GM19240 (cell line): ENCODE data around the gene VENTX.
A peak's percentile ranks its signal among the peaks of the same experiment; 100 is the strongest.

Source experiments
- DNase-seq: peaks from one replicate; pipeline ENCODE4 v3.0.0; 2011; ENCODE audit warnings: low spot score; ENCODE audit not compliant: insufficient read length

Gene VENTX

DNA sequence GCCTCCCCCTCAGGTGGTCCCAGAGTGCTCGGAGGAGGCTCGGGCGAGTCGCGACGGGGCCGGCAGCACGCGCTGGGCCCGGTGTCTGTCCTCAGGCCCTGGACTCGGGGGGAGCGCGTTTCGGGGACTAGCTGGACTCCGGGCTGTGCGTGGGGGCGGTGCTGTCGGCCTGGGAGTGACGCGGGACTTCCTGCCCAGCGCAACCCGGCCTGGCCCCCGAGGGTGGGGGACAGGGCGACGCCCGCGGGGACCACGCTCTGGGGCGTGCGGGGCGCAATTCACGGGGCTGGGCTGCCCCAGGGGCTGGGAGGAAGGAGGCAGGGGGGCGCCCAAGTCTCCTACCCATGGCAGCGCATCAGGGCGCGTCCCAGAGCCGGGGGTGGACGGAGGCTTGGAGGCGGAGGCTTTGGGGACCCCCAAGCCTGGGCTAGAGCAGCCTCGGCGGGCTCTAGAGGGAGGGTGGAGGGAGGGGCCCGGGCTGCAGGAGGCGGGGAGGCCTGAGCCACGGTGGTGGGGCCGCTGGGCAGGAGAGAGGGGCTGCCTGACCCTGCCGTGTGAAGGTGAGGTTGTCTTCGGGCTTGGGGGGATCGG, 2.3 kb upstream of the VENTX start:
- no peak for DNase-seq

DNA sequence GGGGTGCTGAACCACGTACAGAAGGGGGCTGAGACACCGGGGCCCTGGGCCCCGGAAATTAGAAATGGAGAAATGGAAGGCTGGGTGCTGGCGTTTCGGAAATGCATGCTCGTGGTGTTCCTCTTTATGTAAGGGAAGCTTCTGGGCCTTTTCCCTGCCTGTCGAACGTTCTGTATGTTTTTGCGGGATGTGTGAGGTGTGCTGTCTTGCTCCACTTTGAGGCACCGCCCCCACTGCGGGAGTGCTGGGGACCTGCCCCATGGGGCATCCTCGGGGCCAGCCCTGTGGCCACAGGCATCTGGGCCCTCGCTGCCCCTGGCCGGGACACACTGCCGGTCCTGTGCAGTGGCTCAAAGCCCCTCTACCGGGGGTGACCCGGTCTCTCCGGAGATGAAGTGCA, 1.7 kb upstream of the VENTX start:
- no peak for DNase-seq

DNA sequence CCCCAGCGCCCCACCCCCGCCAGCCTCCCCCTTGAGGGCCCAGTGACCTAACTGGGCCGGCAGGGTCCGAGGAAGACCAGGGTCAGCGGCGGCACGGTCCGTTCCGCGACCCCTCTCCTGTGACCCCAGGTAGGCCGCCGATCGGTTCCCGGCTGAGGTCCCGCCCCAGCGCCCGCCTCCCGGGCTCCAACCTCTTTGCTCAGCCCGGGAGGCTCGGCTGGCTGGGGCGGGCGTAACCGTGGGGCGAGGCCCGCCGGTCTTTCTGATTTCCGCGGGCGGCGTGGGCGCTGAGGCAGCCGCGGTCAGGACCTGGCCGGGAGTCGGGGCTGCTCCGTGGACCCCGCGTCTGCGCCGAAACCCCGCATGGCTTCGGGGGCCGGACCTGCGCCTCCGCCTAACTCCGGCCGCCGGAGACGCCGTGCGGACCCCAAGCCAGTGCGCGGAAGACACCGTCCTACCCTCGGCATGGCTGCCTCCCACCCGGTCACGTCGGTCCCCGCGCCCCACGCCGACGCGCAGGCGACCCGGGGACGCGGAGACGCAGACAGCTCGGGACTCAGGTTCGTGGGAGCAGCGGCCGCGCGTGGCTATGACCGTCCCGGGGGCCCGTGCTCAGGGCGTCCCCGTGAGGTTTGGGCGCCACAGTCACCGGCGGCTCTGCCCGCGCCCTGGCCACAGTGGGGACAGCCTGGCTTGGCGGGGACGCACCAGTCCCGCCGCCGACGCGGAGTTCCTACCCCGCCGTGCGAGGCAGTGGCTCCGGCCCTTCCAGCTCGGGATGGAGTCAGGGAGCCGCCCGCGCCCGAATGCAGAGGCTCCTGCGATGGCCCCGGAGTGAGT, 1.0 kb upstream of the VENTX start:
- DNase-seq = no peak

DNA sequence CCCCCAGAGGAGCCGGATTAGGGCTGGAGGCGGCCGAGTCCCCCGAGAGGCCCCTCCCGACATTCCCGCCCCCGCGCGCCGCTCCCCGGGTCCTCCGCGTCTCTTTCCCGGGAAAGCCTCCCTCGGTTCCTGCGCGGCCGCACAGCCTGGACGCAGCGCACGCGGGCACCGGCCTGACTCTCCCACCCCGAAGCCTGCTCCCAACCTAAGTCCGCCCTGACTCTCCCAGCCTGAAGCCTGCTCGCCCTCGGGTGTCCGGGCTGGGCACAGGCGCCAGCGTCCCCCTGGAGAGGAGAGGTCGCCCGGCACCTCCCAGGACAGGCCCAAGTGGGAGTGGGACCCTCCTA, 441 bp upstream of the VENTX start:
- DNase-seq = no peak

DNA sequence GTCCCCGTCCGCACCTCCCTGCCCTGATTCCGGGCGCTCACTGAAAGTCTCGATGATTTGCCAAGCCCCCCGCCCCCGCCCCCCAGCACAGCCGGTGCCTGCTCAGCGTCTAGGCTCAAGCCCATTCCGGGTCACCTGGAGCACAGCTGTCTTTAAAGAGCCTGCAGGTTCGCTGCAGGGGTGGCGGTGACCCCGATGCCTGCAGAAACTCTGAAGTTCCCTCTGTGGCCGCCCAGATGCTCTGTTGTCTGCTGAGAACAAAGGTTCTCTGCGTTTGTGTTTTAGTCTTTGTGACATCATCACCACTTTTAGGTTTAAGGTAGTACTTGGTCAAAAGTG, 780 bp downstream of the VENTX start:
- no peak for DNase-seq

DNA sequence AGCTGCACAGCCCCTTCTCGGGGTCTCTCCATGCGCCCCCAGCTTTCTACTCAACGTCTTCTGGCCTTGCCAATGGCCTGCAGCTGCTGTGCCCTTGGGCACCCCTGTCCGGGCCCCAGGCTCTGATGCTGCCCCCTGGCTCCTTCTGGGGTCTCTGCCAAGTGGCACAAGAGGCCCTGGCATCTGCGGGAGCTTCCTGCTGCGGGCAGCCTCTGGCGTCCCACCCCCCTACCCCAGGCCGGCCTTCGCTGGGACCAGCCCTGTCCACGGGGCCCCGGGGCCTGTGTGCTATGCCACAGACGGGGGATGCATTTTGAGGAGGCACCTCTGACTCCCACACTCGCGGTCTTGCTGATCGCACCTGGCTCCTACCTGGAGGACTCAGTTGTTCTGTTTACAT, 2.3 kb downstream of the VENTX start:
- DNase-seq = no peak

DNA sequence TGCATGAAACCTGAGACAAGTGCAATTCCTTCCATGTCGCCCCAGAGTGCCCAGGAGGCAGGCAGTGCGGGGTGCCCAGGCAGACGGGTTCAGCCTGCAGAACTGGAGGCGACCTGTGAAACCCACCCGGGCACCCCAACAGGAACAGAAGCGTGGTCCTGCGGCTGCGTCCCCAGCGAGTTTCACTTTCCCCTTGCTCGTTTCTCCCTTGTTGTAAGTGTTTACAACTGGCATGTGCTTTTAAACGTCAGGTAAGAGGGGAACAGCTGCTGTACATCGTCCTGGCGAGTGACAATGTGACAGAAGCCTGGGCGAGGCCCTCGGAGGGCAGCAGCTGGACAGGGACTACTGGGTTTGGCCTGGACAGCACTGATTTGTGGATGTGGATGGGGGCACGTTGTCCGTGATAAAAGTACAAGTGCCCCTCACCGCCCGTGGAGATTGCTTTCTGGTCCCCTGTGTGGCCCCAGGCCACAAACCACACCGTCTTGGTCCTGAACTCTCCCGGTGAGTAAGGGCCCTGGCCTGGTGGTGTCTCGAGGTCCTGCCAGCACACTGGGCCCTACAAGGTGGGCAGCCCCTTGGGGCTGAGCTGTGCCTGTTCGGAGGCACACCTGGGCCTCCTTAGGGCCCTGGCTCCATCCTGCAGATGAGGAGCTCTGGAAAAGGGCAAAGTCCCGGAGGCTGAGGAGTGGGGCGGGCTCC, 4.0 kb downstream of the VENTX start:
- DNase-seq = peak; percentile 43

DNA sequence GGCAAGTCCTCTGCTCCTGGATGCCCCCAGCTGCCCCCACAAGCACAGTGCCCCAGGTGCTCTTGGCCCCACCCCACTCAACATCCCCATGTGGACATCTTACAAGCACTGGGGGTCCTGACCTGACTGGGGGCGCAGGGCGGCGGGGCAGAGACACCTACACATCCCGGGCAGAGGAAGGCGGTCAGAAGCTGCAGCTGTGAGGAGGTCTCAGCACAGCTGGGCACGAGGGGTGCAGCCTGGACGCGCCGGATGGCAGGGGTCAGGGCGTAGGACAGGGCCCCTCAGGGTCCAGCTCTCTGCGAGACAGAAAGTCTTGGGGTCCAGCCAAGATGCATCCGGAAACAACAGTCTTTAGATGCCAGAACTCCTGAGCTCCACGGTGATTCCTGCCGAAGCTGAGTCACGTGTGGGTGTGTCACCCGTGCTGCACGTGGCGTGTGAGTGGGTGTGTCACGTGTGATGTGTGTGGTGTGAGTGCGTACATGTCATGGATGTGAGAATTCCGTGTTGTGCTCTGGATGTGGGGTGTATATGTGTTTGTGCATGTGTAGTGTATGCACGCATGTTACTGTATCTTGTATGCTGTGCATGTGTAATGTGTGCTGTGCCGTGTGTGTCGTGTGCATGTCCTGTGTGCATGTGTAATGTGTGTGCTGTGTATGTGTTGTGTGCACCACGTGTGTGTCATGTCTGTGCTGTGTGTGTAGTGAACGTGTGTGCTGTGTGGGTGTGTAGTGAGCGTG, 5.1 kb downstream of the VENTX start:
- no peak for DNase-seq

DNA sequence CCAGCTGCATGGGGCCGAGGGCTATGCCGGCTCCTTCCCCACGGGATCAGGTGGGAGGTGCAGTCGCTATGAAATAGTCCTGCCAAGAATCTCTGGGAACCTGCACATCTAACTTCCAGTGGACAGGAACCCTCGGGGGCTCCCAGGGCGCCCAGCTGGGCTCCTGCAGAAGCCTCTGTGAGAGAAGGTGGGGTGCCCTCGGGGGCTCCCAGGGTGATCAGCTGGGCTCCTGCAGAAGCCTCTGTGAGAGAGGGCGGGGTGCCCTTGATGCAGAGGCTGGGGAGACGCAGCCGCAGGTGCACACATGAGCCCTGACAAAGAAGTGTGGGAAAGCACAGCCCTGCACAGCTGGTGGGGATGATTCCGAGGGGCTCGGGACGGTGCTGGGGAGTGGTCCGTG, 5.9 kb downstream of the VENTX start:
- DNase-seq = no peak

DNA sequence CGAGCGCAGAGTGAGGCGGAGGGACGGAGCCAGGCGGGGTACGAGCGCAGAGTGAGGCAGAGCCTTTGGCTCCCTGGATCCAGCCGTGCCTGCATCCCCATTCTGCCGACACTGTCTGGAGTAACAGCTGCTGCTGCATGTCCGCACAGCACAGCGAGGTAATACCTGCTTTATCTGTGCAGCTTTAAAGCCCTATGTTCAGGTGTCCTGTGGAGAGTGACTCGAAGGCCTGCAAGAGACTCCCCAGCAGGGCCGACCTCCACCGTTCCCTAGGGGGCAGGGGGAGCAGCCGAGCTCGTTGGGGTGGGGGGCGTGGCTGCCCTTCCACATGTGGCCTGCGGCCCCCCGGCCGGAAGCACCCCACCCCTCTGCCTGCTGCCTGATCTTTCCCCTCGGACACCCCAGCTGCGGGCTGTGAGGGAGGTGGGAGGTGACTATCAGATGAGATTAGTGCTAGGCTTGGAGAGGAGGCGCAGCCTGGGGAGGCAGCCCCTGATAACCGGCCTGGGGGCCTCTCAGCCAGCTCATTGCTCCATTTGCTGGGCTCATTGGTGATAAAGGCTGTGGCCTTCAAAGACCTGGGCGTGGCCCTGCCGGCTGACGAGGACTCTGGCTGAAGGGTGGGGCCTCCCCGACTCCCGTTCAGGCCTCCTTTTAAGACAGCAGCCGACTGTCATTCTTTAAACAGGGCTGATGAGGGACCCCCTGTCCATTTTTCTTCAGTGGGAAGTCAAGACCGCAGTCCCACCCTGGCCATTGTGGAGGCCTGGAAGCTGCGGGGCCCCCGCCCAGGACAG, 8.0 kb downstream of the VENTX start:
- no peak for DNase-seq

DNA sequence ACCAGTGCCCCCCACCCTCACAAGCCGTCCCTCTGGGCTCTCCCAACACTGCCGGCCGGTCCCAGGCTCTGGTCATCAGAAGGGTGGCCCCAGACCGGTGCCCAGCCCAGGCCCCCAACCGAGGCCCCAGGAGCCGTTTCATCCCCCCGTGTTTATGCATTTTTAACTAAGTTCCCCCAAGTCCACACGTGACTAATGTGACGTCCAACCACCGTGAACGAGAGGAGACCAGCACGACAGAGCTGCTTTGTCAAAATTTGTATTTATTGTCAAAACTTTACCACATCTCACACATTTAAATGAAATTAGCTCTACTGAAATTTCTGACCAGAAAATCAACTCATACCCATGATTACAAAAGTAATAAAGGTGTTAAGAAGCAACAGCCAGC, 8.6 kb downstream of the VENTX start:
- DNase-seq = no peak

DNA sequence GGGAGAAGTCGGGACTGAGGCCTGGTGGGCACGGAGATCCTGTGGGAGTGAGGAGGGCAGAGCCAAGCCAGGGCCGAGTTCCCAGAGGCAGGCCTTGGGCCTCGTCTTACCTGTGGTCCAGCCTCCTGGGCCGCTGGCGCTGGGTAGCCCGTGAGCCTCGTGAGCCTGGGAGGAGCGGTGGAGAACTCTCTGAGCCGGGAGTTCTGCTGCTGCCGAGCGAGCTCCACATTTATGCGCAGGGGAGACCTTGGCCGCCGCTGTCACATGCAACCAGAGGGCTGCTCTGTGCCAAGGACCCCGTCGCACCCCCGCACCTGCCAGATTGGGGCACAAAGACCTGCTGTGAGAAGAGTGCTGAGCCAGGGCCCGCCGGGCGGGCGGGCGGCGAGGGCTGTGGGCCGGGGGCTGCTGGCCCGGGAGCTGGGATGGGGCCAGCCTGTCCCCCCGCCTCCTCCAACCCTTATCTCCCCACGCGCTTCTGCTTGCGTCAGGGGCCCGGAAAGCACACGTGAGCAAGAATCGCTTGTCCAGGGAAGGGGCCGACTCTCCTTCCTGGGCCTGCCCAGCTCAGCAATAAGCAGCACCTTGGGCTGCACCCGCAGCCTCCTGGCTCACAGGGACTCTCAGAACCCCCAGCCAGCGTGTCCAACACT, 10.2 kb downstream of the VENTX start:
- DNase-seq = no peak

DNA sequence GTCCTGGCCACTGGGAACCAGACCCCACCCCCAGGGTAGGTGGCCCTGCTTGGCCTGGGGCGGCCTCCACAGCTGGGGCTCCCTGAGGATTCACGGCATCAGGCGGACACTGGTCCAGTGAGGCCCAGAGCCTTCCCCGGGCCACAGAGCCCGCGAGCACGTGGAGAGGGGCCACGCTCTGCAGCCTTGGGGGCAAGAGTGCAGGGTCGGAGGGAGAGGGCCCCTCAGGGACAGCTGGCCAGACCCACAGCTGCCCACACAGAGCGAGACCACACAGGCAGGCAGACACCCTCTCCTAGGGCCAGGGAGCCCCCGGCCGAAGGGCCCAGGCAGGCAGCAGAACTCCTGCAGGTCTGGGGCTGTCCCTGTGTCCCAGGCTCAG, 10.7 kb downstream of the VENTX start:
- DNase-seq = no peak

DNA sequence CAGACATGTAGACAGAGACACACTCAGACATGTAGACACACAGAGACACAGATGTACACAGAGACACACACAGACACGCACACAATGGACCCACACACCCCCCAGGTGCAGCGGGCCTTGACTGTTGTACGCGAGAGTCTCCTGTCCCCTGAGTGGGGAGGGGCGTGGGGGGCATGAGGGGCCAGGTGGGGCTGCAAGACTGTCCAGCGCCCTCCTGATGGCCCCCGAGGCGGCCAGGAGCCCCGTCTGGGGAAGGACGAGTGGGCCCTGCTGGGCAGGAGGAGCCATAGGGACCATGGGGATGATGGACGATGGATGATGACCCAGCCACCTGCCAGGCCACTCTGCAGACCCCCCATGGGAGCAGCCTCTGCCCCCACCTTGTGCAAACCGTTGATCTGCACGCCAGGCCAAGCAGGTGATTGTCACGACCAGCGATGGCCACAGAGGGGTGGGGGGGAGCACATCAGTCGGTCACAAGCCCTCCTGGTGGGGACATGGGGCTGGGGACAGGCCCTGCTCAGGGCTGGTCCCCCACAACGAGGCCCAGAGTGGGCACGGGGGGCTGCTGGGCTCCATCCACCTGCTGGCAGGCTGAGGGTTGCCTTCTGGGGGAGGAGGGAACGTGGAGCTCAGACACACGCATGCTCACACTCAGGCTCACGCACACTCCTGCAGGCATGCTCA, 11.6 kb downstream of the VENTX start:
- no peak for DNase-seq

DNA sequence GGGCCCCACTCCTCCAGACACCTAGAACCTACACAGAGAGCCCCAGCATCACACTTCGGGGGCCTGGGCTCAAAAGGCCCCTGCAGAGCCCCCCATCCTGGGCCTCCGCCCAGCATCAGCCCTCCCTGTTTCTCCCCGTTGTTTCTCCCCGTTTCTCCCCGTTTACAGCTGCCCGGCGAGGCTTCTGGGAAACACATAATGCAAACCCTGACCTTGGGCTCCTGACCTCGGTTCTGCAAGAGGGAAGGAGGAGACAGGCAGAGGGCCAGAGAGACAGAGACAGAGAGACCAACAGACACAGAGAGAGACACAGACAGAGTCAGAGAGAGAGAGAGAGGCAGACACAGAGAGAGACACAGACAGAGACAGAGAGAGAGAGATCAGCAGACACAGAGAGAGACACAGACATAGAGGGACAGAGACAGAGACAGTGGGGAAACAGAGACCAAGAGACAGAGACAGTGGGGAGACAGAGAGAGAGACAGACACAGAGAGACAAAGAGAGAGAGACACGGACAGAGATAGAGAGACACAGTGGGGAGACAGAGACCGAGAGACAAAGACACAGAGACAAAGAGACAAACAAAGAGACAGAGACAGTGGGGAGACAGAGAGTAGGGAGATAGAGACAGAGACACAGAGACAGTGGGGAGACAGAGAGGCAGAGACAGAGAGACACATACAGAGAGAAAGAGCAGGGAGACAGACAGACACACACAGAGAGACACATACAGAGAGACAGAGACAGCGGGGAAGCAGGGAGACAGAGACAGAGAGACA, 12.5 kb downstream of the VENTX start:
- DNase-seq = no peak

DNA sequence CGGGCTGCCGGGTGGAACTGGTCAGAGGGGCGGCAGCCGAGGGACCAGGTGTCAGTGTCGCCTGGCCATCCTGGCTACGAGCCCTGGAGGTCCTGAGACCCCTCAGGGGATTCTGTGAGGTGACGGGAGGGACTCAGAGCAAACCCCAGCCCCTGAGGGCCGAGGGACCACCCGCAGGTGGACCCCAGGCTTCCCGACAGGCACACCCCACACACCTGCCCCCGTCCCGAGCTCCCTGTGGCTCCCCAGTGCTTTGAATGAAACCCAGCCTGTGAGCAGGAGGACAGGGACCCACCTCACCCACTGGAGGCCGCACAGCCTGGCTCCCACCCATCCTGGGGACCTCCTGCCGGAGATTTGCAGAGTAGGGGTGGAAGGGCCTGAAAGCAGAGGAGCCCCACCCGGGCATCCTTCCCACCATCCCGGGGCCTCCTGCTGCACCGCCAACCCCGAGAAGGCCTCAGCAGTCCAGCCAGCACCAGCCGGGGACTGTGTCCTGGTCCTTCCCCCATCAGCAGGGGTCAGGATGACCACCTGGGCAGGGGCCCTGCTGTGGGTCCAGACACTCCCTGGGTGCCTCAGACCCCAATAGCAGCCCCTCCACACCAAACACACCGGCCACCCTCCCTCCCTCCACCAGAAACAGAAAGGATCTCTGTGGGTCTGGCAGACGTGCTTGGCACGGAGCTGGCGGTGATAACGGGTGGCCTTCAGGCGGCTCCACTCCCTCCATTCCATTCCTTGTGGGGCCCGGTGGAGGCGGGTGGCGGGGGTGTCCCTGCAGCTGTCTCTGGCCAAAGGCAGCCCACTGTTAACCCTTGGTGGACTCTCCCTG, 13.9 kb downstream of the VENTX start:
- DNase-seq = no peak

DNA sequence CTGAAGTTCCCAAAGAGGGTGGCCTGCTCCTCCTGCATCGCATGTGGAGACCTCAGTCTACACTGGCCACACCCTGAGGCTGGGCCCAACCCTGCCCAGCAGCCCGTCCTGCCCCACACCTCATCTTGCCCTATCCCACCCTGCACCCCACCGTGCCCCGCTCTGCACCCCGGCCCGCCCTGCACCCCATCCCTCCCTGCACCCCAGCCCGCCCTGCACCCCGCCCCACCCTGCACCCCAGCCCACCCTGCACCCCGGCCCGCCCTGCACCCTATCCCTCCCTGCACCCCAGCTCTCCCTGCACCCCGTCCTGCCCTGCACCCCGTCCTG, 14.5 kb downstream of the VENTX start:
- DNase-seq = no peak

DNA sequence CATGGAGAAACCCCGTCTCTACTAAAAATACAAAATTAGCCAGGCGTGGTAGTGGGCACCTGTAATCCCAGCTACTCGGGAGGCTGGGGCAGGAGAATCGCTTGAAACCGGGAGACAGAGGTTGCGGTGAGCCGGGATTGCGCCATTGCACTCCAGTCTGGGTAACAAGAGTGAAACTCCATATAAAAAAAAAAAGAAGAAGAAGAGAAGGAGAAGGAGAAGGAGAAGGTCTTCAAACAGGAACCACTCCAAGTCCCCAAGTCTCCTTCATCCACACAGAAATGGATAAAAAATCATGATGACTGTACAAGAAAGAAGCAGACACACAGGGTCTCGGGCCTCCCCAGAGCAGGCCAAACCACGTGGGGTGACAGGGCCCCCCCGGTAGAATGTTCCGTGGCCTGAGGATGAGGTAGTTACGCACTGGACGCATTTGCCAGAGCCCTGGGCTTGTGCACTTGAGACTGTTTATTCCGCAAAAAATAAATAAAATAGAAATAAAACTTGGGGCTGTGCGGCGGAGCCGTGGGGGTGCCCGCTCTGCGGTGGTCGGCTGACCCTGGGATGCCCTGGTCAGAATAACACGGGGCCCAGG, 15.8 kb downstream of the VENTX start:
- DNase-seq = no peak
